OCI-LY7 (cell line): ENCODE results near the gene FGD5. TPM values are rescaled to one million over a fixed set of nuclear protein-coding genes. Genes with fewer than 3 reads are reported as not detected.

ENCODE experiments used
- BruUV-seq: library from RNA; stranded (reverse); fragments of 400-500 nt; replicated peaks from 2 replicates; lab custom pipeline; 2021; lab: Mats Ljungman, UMichigan
- CTCF ChIA-PET: fragments of 300-600 bp; sonication (Branson Sonifier 250); formaldehyde crosslinking; loops from one replicate; lab custom pipeline; 2022; ENCODE audit warnings: antibody characterized with exemption; ENCODE audit not compliant: unreplicated experiment; lab: Charles Lee
- POLR2A ChIA-PET: fragments of 300-600 bp; sonication (Branson Sonifier 250); formaldehyde crosslinking; loops from one replicate; lab custom pipeline; 2022; ENCODE audit warnings: antibody characterized with exemption; lab: Charles Lee
- DNase-seq: peaks from one replicate; pipeline ENCODE4 v3.0.0-alpha.2; 2015; ENCODE audit warnings: low spot score
- H2AFZ ChIP-seq: fragments of 200-600 bp; sonication (generic), shearing (Covaris generic); 2 replicates; pipeline ENCODE4 v1.6.1; 2014; ENCODE audit warnings: mild to moderate bottlenecking, antibody characterized with exemption, low read length, moderate library complexity
- H3K27ac ChIP-seq: fragments of 200-600 bp; sonication (generic); 2 replicates; pipeline ENCODE4 v1.5.1; 2014; ENCODE audit warnings: mixed run types, low read depth, mild to moderate bottlenecking, moderate library complexity, low read length, inconsistent platforms; ENCODE audit not compliant: poor library complexity, severe bottlenecking
- H3K36me3 ChIP-seq: fragments of 200-600 bp; sonication (generic); 2 replicates; pipeline ENCODE4 v1.6.1; 2014; ENCODE audit warnings: mild to moderate bottlenecking, antibody characterized with exemption, low read length, moderate library complexity, mixed read lengths; ENCODE audit not compliant: insufficient read depth
- H3K4me1 ChIP-seq: fragments of 200-600 bp; sonication (generic); 2 replicates; pipeline ENCODE4 v1.5.1; 2014; ENCODE audit warnings: mild to moderate bottlenecking, low read length; ENCODE audit not compliant: insufficient read depth, poor library complexity, severe bottlenecking
- H3K4me2 ChIP-seq: fragments of 200-600 bp; sonication (generic); 2 replicates; pipeline ENCODE4 v1.6.1; 2014; ENCODE audit warnings: mild to moderate bottlenecking, low read length
- H3K4me3 ChIP-seq: fragments of 200-600 bp; sonication (generic); 2 replicates; pipeline ENCODE4 v1.5.1; 2014; ENCODE audit warnings: mild to moderate bottlenecking, low read depth, low read length; ENCODE audit not compliant: poor library complexity, severe bottlenecking
- H3K79me2 ChIP-seq: fragments of 200-600 bp; sonication (generic); 2 replicates; pipeline ENCODE4 v1.6.1; 2016; ENCODE audit warnings: low read depth, mild to moderate bottlenecking, low read length, moderate library complexity, mixed read lengths; ENCODE audit not compliant: insufficient read depth
- H3K9me2 ChIP-seq: fragments of 200-600 bp; sonication (generic); 2 replicates; pipeline ENCODE4 v1.6.1; 2016; ENCODE audit warnings: mild to moderate bottlenecking, low read length, mixed read lengths; ENCODE audit not compliant: insufficient read depth
- H3K9me3 ChIP-seq: fragments of 200-600 bp; sonication (generic); 2 replicates; pipeline ENCODE4 v1.6.1; 2014; ENCODE audit warnings: mild to moderate bottlenecking, mixed run types, low read length, mixed read lengths
- H4K20me1 ChIP-seq: fragments of 200-600 bp; sonication (generic); 2 replicates; pipeline ENCODE4 v1.6.1; 2014; ENCODE audit warnings: mild to moderate bottlenecking, antibody characterized with exemption, low read length, moderate library complexity, mixed read lengths; ENCODE audit not compliant: insufficient read depth
- EZH2phosphoT487 ChIP-seq: fragments of 200-600 bp; sonication (generic); IDR thresholded peaks from 2 replicates; pipeline ENCODE4 v1.6.1; 2018; ENCODE audit warnings: low read depth, borderline replicate concordance, mild to moderate bottlenecking, mixed run types, antibody characterized with exemption, low read length, moderate library complexity, mixed read lengths
- intact Hi-C: fragments of 100-400 bp; cut with micrococcal nuclease; formaldehyde crosslinking; loops from one replicate; pipeline ENCODE4 v1.10.0; 2022; ENCODE audit not compliant: unreplicated experiment
- total RNA-seq, 2 experiments: library from RNA; depleted of rRNA in 1 of 2; stranded (reverse); fragments of >200 nt in 1 of 2; shearing (Covaris generic) in 1 of 2; gene quantifications; 2 replicates each; pipeline ENCODE4 v1.2.3, GENCODE V29; 2014 to 2022
- TF ChIP-seq, protein P1 (sequence below): fragments of 200-600 bp; sonication (generic); conservative IDR thresholded peaks from 2 replicates; pipeline ENCODE4 v1.5.1; 2014; ENCODE audit warnings: mild to moderate bottlenecking, antibody characterized with exemption, low read length, moderate library complexity, mixed read lengths

The FGD5 gene
- total RNA-seq, 2 experiments from 2014 or later = 0.09 to 0.21 TPM

DNA sequence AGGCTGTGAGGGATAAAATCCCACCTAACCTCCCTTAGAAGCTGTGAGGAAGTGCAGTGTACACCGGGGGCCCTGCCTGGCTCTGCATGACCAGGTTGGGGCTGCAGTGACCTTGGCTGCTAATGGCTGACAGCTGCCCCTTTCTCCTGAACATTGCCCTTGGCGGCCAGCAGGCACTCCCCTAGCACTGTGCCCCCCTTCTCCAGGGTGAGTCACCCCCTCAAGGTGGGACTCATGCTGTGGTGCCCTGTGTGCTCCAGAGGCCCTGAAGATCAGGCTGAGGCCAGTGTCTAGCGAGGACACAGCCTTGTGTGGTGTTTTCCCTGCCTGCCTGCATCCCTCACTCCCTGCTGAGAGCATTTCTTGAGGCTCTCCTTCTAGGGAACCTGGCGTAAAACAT, 21.0 kb upstream of the FGD5 start:
- POLR2A ChIA-PET = no interaction called here
- no peak for DNase-seq
- CTCF ChIA-PET = interaction anchor here (1.0 kb wide), 1 partner anchor 16 kb away, joined by 4 read pairs; no protein-coding TSS in a partner anchor
- Histone ChIP-seq H3K36me3 (no peaks in the 10 kb centered on the region), H3K9me2 (no peaks in the 10 kb centered on the region), H3K4me2 (no peak overlapping the region), H3K79me2 (no peaks in the 10 kb centered on the region), H3K4me1 (no peaks in the 10 kb centered on the region), H4K20me1 (no peaks in the 10 kb centered on the region), H3K27ac (no peak overlapping the region), H3K4me3 (no peak overlapping the region), H3K9me3 (no peaks in the 10 kb centered on the region), H2AFZ (no peak overlapping the region)
- intact Hi-C loops = no loop called here
- TF ChIP-seq, protein P1, sequence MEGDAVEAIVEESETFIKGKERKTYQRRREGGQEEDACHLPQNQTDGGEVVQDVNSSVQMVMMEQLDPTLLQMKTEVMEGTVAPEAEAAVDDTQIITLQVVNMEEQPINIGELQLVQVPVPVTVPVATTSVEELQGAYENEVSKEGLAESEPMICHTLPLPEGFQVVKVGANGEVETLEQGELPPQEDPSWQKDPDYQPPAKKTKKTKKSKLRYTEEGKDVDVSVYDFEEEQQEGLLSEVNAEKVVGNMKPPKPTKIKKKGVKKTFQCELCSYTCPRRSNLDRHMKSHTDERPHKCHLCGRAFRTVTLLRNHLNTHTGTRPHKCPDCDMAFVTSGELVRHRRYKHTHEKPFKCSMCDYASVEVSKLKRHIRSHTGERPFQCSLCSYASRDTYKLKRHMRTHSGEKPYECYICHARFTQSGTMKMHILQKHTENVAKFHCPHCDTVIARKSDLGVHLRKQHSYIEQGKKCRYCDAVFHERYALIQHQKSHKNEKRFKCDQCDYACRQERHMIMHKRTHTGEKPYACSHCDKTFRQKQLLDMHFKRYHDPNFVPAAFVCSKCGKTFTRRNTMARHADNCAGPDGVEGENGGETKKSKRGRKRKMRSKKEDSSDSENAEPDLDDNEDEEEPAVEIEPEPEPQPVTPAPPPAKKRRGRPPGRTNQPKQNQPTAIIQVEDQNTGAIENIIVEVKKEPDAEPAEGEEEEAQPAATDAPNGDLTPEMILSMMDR = no peak
- TF ChIP-seq EZH2phosphoT487 = no peak
- BruUV-seq = no TSS peak

DNA sequence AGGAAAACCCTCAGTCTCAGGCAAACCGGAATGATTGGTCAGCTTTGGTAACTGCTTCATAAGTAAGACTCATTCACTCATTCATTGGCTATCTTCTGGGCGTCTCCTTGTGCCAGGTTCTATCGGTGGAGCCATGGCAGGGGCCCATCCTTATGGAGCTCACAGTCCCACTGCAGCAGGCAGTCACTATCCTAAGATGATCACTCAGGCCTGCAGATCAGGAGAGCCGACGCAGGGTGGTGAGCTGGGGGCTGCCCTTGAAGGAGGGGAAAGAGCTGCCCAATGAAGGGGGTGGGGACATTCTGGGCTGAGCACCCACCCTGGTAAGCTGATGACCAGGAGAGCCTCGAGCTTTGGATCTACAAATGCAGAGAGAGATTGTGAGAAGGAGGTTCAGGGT, 20.5 kb upstream of the FGD5 start:
- no peak overlapping the region for H2AFZ ChIP-seq
- intact Hi-C loops = no loop called here
- ChIA-PET POLR2A (no interaction called here), CTCF (interaction anchor here (1.0 kb wide), 1 partner anchor 17 kb away, joined by 4 read pairs; no protein-coding TSS in a partner anchor)
- no peaks in the 10 kb centered on the region for H3K79me2 ChIP-seq
- H3K9me2 ChIP-seq = no peaks in the 10 kb centered on the region
- TF ChIP-seq, protein P1 = no peak
- H3K4me3 ChIP-seq = no peak overlapping the region
- H3K9me3 ChIP-seq = no peaks in the 10 kb centered on the region
- no TSS peak for BruUV-seq
- H4K20me1 ChIP-seq = no peaks in the 10 kb centered on the region
- no peak overlapping the region for H3K27ac ChIP-seq
- H3K36me3 ChIP-seq = no peaks in the 10 kb centered on the region
- no peak overlapping the region for H3K4me2 ChIP-seq
- no peaks in the 10 kb centered on the region for H3K4me1 ChIP-seq
- no peak for DNase-seq

DNA sequence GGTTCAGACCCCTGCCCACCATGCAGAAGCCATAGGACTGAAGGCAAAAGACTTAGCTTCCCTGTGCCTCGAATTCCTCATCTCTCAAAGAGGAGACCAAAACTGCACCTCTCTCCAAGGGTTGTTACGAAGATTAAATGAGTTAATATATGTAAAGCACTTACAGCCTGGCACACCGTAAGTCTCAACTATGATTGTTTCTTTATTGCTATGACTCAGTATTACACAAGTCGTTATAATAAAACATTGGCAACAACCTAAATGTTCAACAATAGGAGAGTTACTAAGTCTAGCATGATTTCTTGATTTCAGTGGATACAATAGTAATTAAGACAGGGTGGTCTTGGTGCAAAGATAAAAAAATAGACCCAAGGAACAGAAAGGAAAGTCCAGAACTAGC, 19.6 kb upstream of the FGD5 start:
- H3K9me3 ChIP-seq = no peaks in the 10 kb centered on the region
- no peak for TF ChIP-seq EZH2phosphoT487
- TF ChIP-seq, protein P1 = no peak
- no peaks in the 10 kb centered on the region for H3K79me2 ChIP-seq

More for the DNA sequence above, 19.6 kb upstream of the FGD5 start:
- ChIA-PET POLR2A (no interaction called here), CTCF (no interaction called here)
- Histone ChIP-seq H3K27ac (no peak overlapping the region), H3K4me3 (no peak overlapping the region), H2AFZ (no peak overlapping the region), H3K4me1 (no peaks in the 10 kb centered on the region), H3K36me3 (no peaks in the 10 kb centered on the region), H3K9me2 (no peaks in the 10 kb centered on the region), H3K4me2 (no peak overlapping the region), H4K20me1 (no peaks in the 10 kb centered on the region)
- intact Hi-C loops = no loop called here
- no peak for DNase-seq
- BruUV-seq = no TSS peak
